Activated naive CD4-positive, alpha-beta T cell (primary cell): ENCODE data around the gene GSTM3.
A peak's percentile ranks its signal among the peaks of the same experiment; 100 is the strongest.
"Not testable (repeated sequence)": the region's sequence is repeated elsewhere in the genome, so short reads cannot be mapped to it uniquely, and the experiment has no call there.

Experiments used
- DNase-seq, 4 experiments: peaks; one replicate each; lab custom pipeline; 2025; lab: John Stamatoyannopoulos, UW

Gene GSTM3

GRCh38 chr1:109762039-109762585 is 21.3 kb upstream of the GSTM3 start:
- DNase-seq, result no peak

DNA sequence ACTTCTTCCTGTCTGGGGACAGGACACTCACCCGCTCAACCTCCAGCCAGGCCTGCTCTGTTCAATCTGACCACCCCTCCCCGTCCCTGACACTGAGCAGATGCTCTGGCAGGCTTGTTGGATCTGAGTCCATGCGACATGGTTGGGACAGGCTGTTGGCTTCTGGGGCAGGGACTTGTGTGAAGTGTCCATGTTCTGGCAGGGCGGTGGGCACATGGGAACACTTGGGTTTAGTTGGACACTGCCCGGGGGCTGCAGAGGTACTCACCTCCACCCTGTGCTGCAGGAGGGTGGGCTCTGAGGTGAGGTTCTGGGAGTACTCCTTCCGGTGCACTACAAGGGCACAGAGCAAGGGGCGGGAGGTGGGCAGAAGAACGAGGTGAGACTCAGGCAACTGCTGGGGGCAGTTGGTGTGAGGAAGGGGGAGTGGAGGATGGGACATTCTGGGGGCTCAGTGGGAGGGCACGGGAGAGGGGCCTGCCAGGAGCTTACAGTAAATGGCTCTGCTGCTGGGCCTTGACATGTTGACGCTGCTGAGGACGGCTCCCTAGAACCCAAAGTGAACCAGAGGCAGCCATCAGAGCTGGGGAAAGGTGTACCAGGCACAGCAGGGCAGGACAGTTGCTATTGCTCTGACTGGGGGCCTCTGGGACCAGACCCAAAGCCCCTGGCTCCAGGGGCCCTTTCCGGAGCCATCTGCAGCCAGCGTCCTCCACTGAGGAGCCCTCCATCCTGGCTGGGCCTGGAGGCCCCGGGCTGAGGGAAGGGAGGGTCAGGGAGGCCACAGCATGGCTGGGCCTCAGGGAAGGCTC is 20.6 kb upstream of the GSTM3 start:
- no peak for DNase-seq

DNA sequence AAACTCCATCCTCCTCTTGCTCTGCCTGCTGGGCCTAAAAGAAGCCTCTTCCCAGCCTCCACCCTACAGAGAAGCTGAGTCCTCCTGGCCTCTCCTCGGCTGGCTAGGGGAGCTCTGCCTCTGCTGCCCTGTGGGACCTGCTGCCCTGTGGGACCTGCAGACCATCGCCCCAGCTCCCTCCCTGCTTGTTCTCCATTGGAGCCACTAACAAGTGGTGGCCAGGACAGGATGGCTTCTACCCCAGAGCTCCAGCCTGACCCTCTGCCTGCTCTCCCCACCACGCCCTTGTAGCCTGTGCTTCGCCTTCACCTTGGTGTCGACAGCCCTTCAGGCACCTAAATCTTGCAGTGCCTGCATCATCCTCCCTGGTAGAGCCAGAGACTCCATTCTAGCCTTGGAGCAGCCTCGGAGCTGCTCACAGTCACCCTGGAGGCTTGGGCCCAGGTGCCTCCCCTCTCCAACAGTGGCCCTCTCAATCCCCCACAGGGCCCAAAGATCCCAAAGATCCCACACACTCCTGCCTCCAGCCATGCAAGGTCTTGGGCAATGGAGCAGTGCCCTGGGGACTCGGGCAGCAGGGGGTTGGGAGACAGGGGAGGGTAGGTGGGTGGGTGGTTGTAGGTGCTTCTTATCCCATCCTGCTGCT is 19.9 kb upstream of the GSTM3 start:
- DNase-seq, result no peak

- no peak for DNase-seq
Measured at GRCh38 chr1:109759513-109760334, 18.9 kb upstream of the GSTM3 start.

DNA sequence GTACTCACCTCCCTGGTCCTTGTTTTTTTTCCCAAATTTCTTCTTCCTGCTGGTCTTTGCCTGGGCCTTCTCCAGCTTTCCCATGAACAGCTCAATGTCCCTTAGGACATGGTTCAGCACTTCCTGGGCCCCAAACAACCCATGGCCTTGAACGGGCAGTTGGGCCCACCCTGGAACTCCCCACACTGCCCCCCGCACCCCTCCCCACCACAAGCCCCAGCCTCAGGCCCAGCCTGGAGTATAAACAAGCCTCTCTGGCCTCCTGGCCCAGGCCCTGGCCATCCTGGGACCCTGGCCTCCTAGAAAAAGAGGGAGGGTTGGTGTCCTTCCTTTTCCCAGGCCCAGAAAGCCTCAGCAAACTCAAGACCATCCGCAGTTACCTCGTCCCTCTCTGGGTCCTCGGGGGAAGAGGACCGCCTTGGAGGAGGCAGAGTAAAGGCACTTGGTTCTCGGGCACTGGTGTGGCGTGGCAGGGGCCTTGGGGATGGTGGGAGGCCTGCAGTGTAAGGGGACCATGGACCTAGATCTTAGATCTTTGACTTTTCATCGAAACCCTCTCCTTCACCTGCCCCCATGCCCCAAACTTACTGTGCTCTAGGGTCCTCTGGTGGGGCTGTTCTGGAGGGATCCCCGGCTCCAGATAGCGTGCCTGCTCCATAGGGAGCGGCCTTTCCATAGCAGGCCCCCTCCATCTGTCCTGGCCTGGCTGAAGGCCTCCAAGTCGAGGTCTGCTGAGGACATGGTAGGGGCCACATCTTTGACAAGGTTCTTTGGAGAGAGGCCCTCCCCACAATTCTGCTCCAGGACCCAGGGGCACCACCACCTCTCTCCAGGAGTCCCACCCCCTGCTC is 17.3 kb upstream of the GSTM3 start:
- DNase-seq, result no peak

DNA sequence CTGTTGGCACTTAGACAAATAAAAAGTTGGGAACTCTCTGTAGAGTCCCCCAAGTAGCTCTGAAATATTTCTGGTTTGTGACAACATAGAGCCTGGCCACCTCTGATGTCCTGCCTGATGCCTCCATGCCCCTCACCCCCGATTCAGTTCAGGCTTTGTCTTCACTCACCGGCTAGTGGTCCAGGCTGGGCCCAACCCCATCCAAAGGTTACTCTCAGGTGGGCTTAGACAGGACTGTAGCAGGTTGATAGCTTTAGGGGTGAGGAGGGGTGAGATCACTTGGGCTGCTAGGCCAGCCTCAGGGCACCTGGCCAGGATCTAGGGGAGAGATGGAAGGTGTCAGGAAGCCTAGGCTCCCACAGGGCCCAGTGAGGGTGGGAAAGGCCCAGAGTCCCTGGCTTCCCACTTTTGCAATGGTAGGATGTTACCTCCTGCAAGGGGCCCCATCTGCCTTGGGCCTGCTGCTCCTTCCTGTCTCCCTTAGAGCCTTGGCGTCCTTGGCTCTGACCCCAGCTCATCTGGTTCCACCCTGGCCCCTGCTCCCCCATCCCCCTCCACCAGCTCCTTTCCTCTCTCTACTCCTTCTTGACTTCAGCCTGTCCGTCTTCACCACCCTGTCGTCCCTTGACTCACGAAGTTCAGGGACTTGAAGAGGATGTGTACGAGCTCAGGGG is 16.1 kb upstream of the GSTM3 start:
- no peak for DNase-seq

DNA sequence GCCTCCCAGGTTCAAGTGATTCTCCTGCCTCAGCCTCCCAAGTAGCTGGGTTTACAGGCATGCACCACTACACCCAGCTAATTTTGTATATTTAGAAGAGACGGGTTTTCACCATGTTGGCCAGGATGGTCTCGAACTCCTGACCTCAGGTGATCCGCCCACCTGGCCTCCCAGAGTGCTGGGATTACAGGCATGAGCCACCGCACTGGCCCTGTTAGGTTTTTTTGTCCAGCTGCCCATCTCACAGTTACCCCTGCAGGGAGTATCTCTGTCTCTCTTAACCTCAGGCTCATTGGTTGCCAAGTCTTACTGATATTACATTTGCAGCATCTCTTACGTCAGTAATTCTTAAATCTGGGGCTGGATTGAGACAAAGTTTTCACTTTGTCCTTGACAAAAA is 15.5 kb upstream of the GSTM3 start:
- not testable (repeated sequence) for DNase-seq

- DNase-seq, result no peak
Measured at GRCh38 chr1:109754738-109755137, 13.9 kb upstream of the GSTM3 start.

GRCh38 chr1:109751531-109752260 is 10.9 kb upstream of the GSTM3 start:
- no peak for DNase-seq

GRCh38 chr1:109750920-109751319 is 10.1 kb upstream of the GSTM3 start:
- DNase-seq, result no peak

DNA sequence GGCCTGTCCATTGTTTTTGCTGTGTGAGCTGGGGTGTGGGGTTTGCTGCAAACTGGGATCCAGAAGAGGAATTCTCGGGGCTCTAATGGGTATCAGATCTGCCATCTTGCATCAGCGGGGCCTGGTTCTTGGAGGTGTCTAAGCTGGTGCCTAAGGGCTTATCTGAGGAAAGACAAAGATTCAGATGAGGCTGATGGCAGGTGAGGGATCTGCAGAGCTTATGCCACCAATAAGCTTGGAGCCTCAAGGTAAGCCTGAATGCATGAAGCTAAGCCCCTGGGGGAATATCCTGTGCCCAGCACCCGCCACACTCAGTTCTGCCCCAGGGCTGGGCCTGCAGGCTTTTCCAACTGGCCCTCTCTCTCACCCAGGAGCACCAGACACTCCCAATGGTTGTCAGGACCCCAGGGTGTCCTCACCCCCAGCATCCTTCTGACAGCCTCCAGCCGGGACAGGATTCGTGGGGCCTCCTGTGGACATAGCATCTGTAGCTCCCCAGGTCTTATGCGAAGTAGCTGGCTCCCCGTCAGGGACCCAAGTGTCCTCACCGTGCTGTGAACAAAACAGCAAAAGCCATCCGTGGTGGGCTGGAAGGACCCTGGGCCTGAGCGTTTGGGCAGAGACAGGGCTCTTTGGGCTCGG is 9.5 kb upstream of the GSTM3 start:
- no peak for DNase-seq

DNA sequence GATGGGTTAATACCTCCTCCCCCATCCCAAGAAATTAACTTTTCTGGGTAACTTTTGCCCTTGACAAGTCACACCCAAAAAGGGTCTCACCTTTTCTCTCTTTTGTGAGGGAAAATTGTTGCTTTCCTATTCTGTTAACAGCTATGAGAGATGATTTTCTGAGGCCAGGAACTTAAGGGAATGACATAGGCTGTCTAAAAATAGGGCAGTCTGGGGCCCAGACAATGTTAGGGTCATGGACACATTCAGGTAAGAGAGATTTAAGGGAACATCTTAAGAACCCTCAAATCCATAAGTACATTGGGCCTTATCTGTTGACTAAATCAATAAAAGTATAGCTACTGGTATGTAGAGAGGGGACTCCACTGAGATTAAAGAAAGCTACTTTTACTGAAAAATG is 8.4 kb upstream of the GSTM3 start:
- DNase-seq, result no peak

GRCh38 chr1:109748311-109748710 is 7.5 kb upstream of the GSTM3 start:
- DNase-seq, result not testable (repeated sequence)

GRCh38 chr1:109739738-109740614 is 862 bp downstream of the GSTM3 start:
- DNase-seq, result peak; percentile 45 to 83 (median 70)

DNA sequence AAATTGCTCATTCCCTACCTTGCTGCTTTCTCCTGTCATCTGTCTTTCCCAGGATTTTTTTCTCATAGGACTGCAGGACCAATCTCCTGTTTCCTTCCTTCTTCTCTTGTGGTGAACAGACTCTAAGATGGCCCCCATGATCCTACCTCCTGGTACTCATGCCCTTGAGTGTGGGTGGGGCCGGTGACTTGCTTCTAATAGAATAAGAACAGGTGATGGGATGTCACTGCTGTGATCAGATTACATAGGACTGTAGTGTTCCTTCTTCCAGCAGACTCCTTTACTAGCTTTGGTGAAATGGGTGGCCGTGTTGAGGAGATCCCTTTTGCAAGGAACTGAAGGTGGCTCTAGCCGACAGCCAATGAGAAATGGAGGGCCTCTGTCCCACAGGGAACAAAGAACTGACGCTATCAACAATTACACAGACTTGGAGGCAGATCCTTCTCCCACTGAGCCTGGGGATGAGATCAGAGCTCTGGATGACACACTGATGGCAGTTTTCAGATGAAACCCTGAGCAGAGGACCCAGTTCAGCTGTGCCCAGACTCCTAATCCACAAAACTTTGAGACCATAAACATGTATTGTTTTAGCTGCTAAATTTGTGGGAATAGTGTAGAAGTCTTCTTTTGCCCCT is 7.5 kb downstream of the GSTM3 start:
- no peak for DNase-seq

- no peak for DNase-seq
Measured at GRCh38 chr1:109732390-109732881, 8.4 kb downstream of the GSTM3 start.

DNA sequence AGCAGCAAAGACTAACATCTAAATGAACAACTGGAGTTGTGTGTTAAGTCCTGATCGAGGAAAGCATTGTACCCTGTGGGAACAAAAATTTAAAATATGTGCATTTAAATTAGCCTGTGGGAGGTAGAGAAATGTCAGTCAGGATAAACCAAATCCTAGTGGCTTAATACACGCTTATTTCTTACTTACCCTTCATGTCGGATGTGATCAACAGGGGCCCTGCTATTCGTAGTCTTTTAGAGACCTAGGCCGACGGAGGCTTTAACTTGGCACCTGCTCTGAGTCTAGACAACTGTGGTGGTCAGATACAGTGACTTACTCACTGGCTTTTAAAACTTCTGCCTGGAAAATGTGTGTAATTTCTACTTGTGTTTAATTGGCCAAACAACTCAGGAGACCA is 10.2 kb downstream of the GSTM3 start:
- DNase-seq, result no peak

DNA sequence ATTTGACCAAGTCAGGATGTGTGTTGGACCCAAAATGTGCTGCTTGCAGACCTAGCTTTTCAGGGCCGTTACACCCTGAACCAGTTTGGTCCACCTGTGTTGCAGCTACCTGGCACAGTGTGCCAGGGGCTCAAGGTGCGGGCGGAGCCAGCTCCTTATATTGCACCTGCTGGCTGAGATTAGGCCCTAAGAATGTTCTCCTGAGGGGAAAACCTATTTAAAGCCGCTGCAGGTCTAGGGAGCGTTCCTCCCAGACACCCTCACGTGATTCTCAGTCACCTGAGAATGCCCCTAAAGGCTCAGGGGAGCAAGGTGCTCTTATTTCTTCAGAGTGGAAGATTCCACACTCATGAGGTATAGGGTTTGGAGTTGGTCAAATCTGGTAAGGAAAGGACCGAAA is 12.0 kb downstream of the GSTM3 start:
- no peak for DNase-seq
